ENCODE measurements around the gene FILIP1. TPM values are rescaled to one million over a fixed set of nuclear protein-coding genes. Genes with fewer than 3 reads are reported as not detected.

FILIP1 gene
- total RNA-seq, 2 donors from 2014 or later = not detected

GRCh38 chr6:75504465-75505222 is 11.0 kb upstream of the FILIP1 start:
- DNase-seq (ENCODE audit: low spot score) = no peak
- Mint-ChIP-seq H3K4me1 (ENCODE audit: low read depth in 2 of 2) (no peaks in the 10 kb centered on the region), H3K9me3 (no peaks in the 10 kb centered on the region), H3K4me3 (no peak overlapping the region), H3K36me3 (no peaks in the 10 kb centered on the region), H3K27ac (no peak overlapping the region), H3K27me3 (peaks cover 0 to 3% of the 10 kb centered on the region in 2 donors)
- no peak for ATAC-seq

- Mint-ChIP-seq H3K27me3 (no peaks in the 10 kb centered on the region), H3K27ac (no peak overlapping the region), H3K4me3 (no peak overlapping the region), H3K4me1 (ENCODE audit: low read depth in 2 of 2) (no peaks in the 10 kb centered on the region), H3K9me3 (no peaks in the 10 kb centered on the region), H3K36me3 (no peaks in the 10 kb centered on the region)
- no peak for DNase-seq (ENCODE audit: low spot score)
- no peak for ATAC-seq
These were observed 9.7 kb upstream of the FILIP1 start for GRCh38 chr6:75503291-75503690.

DNA sequence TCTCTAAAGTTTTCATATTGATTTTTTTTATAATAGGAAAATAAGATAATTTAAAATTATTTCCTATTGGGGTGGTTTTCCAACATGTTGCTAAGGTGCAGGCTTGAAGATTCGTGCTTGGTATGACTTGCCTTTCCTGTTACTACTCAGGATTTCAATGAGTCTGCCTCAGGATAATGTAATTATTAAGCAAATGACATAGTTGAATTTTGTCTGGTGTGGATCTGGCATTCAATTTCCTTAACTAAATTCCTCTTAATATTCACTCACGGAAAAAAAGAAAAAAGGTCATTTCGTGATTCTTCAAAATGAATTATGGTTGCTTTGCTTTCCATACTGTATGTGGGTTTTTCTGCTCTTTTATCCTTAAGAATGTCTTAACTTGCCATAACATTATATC is 9.3 kb upstream of the FILIP1 start:
- Mint-ChIP-seq H3K36me3 (no peaks in the 10 kb centered on the region), H3K4me3 (no peak overlapping the region), H3K4me1 (ENCODE audit: low read depth in 2 of 2) (no peaks in the 10 kb centered on the region), H3K9me3 (no peaks in the 10 kb centered on the region), H3K27me3 (no peaks in the 10 kb centered on the region), H3K27ac (no peak overlapping the region)
- ATAC-seq (no peak), DNase-seq (ENCODE audit: low spot score) (no peak)

DNA sequence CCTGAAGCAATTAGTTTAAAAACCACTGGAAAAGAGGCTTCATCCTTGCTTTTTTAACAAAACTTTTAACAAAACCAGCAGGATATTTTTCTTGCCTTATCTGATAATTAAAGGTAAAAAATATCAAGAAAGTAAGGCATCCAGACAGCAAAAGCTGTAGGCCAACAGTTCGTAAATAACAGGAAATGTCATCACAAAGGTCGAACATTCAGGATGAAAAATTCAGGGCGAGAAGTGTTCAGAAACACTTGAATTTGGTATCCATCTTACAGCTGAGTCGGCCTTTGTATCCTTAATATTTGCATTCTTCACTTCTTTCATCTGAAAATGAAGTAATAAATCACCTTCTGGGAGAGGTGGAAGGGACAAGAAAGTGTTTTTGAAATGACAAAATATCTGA is 8.2 kb upstream of the FILIP1 start:
- Mint-ChIP-seq H3K4me3 (no peak overlapping the region), H3K27ac (no peak overlapping the region), H3K27me3 (no peaks in the 10 kb centered on the region), H3K9me3 (no peaks in the 10 kb centered on the region), H3K4me1 (ENCODE audit: low read depth in 2 of 2) (no peaks in the 10 kb centered on the region), H3K36me3 (no peaks in the 10 kb centered on the region)
- ATAC-seq = no peak
- no peak for DNase-seq (ENCODE audit: low spot score)

DNA sequence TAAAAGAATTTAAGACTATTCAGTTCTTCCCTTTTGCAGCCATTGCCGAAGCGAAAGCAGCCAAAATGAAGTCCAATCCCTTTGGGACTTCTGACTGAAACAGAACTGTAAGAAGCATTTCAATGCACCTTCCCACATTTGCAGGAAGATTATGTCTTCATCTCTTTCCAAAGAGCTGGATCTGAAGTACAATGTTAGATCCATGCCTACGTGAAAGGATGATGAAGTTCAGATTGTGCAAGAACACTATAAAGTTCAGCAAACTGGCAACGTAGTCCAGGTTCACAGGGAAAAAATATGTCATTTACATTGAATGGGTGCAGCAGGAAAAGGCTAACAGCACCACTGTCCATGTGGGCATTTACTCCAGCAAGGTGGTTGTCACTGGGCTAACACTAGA is 6.0 kb upstream of the FILIP1 start:
- H3K9me3 Mint-ChIP-seq = no peaks in the 10 kb centered on the region
- peaks cover 3 to 14% of the 10 kb centered on the region in 2 donors for H3K4me1 Mint-ChIP-seq (ENCODE audit: low read depth in 2 of 2)
- H3K36me3 Mint-ChIP-seq = no peaks in the 10 kb centered on the region
- no peak overlapping the region for H3K4me3 Mint-ChIP-seq
- H3K27ac Mint-ChIP-seq = no peak overlapping the region
- DNase-seq (ENCODE audit: low spot score) (no peak), ATAC-seq (no peak)
- H3K27me3 Mint-ChIP-seq = peaks cover 3 to 4% of the 10 kb centered on the region in 2 donors

DNA sequence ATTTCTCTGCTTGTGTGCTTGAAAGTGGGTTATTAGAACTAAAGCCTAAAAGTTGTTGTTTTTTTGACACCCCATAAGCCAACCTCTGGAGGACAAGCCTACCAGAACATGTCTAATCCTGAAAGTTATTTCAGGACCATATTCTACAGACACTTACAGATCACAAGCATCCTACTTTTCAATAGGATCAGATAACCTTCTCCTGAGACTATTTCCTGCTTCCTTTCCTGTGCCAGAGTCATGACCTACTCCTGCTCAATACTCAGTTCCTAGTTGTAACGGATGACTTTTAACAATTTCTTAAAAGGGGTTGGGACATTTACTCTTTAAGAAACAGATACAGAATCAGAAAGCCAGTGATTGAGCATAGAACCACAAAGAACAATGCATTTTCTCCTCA is 5.3 kb upstream of the FILIP1 start:
- no peaks in the 10 kb centered on the region for H3K36me3 Mint-ChIP-seq
- ATAC-seq (no peak), DNase-seq (ENCODE audit: low spot score) (no peak)
- H3K27ac Mint-ChIP-seq = no peak overlapping the region
- H3K9me3 Mint-ChIP-seq = no peaks in the 10 kb centered on the region
- H3K27me3 Mint-ChIP-seq = peaks cover 7 to 11% of the 10 kb centered on the region in 2 donors
- peaks cover 3 to 18% of the 10 kb centered on the region in 2 donors for H3K4me1 Mint-ChIP-seq (ENCODE audit: low read depth in 2 of 2)
- no peak overlapping the region for H3K4me3 Mint-ChIP-seq

DNA sequence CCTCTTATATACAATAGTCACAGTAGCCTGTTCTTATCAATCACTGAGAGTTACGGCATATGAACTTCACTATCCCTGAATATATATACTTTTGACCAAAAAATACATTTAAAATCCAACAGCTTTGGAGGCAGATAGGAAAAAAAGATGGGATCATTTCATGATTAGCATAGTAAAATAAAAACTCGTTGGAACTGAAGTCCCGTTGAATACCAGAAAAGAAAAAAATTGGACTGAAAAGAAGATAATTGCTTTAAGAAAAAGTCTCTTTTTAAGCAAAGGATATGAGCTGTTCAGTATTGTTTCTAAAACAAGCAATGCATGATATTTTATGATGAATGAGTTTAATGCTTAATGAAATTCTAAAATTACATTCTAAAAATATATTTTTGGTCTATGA is 4.4 kb upstream of the FILIP1 start:
- peaks cover 3 to 18% of the 10 kb centered on the region in 2 donors for H3K4me1 Mint-ChIP-seq (ENCODE audit: low read depth in 2 of 2)

GRCh38 chr6:75495011-75495410 is 1.4 kb upstream of the FILIP1 start:
- Mint-ChIP-seq H3K4me3 (no peak overlapping the region), H3K27me3 (peaks cover 11 to 17% of the 10 kb centered on the region in 2 donors)

More for the DNA sequence above, 4.4 kb upstream of the FILIP1 start:
- Mint-ChIP-seq H3K36me3 (no peaks in the 10 kb centered on the region), H3K27ac (no peak overlapping the region), H3K4me3 (no peak overlapping the region), H3K9me3 (no peaks in the 10 kb centered on the region), H3K27me3 (peaks cover 8 to 11% of the 10 kb centered on the region in 2 donors)
- DNase-seq (ENCODE audit: low spot score) (no peak), ATAC-seq (no peak)

GRCh38 chr6:75494290-75494689 is 690 bp upstream of the FILIP1 start:
- Mint-ChIP-seq H3K27me3 (peaks cover 11 to 17% of the 10 kb centered on the region in 2 donors), H3K27ac (peak overlapping the region in 1 of 2 donors; percentile 62), H3K4me1 (ENCODE audit: low read depth in 2 of 2) (peaks cover 3 to 18% of the 10 kb centered on the region in 2 donors), H3K36me3 (no peaks in the 10 kb centered on the region), H3K9me3 (no peaks in the 10 kb centered on the region), H3K4me3 (no peak overlapping the region)
- ATAC-seq = no peak
- DNase-seq (ENCODE audit: low spot score) = no peak

More at GRCh38 chr6:75495011-75495410, 1.4 kb upstream of the FILIP1 start:
- Mint-ChIP-seq H3K27ac (peak overlapping the region in 1 of 2 donors; percentile 62), H3K36me3 (no peaks in the 10 kb centered on the region), H3K4me1 (ENCODE audit: low read depth in 2 of 2) (peaks cover 3 to 18% of the 10 kb centered on the region in 2 donors), H3K9me3 (no peaks in the 10 kb centered on the region)
- DNase-seq (ENCODE audit: low spot score) (no peak), ATAC-seq (no peak)

DNA sequence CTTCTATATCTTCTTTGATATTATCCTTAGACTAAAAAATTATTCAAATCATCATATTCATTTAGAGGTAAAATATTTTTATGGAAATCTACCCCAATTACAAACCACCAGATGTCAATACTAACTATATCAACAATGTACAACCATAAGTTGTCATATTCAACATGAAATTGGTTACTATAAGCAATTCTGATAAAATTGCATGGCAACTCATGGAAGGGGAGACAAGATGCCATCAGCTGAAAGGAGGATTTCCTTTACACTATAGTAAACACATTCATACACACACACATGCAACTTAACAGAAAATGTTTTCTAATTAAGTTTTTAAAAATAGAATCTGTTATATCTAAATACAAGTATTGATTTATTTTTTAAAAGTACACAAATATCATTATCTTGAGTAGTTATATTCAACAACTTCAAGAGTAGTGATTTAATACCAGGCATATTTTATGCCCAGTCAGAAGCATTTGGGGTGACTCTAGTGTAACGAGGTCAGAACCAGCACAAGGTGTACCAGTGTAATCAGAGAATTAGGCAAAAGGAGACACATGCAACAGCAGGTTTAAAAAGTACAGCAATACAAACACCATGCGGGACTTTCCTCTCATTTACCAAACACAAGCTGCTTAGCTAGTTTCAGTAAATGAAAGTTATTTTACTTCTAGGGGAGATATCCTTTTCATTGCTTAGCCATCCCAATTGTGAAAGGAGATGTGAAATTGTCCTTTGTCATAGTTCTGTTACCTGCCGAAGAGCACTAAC is 1.0 kb downstream of the FILIP1 start:
- ATAC-seq (no peak), DNase-seq (ENCODE audit: low spot score) (no peak)
- Mint-ChIP-seq H3K4me3 (no peak overlapping the region), H3K4me1 (ENCODE audit: low read depth in 2 of 2) (peaks cover 3 to 18% of the 10 kb centered on the region in 2 donors), H3K27me3 (peaks cover 11 to 17% of the 10 kb centered on the region in 2 donors), H3K9me3 (no peaks in the 10 kb centered on the region), H3K36me3 (no peaks in the 10 kb centered on the region), H3K27ac (no peak overlapping the region)

DNA sequence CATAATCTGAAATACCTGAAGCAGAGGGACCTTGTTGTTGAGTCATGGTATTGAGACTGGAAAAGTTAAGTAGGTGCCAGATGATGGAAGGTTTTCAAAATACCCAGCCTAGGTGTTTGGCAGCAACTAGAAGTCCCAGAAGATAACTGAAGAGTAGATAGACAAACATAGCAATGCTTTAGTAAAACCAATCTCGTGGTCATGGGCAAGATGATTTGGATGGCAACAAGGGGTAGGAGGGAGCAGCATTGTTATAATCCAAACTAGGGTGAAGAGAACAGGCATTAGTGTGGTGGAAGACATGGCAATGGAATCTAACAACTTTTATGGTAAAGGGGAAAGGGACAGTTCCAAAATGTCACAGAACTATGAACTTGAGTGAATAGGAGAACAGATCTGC is 2.3 kb downstream of the FILIP1 start:
- H3K4me1 Mint-ChIP-seq (ENCODE audit: low read depth in 2 of 2) = peaks cover 3 to 18% of the 10 kb centered on the region in 2 donors
- no peaks in the 10 kb centered on the region for H3K9me3 Mint-ChIP-seq
- H3K4me3 Mint-ChIP-seq = no peak overlapping the region
- no peak overlapping the region for H3K27ac Mint-ChIP-seq
- H3K27me3 Mint-ChIP-seq = peaks cover 11 to 17% of the 10 kb centered on the region in 2 donors
- no peak for ATAC-seq
- H3K36me3 Mint-ChIP-seq = no peaks in the 10 kb centered on the region
- DNase-seq (ENCODE audit: low spot score) = no peak

DNA sequence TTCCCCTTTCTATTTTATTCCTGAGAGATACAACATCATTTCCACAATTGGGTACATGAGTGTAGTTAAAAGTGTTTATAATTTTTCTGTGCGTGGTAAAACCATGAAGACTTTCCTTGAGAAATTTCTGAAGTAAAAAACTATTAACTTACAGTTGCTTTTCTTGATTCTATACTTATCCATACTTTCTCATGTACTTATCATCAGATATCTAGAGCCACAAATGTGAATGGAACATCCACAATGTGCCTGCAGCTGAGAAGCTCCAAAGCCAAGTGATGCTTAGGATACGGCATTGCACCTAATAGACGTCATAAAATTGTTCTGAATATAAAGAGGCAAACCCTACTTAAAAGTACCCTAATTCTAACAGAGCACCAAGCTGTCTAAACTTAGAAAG is 2.9 kb downstream of the FILIP1 start:
- Mint-ChIP-seq H3K4me3 (no peak overlapping the region), H3K27me3 (peaks cover 11 to 16% of the 10 kb centered on the region in 2 donors), H3K27ac (no peak overlapping the region), H3K36me3 (no peaks in the 10 kb centered on the region), H3K9me3 (peaks cover 3% of the 10 kb centered on the region), H3K4me1 (ENCODE audit: low read depth in 2 of 2) (peaks cover 0 to 13% of the 10 kb centered on the region in 2 donors)
- ATAC-seq = no peak
- DNase-seq (ENCODE audit: low spot score) = no peak

GRCh38 chr6:75489025-75489424 is 4.6 kb downstream of the FILIP1 start:
- no peak overlapping the region for H3K4me3 Mint-ChIP-seq
- H3K9me3 Mint-ChIP-seq = peaks cover 3% of the 10 kb centered on the region
- H3K27ac Mint-ChIP-seq = no peak overlapping the region
- no peak for DNase-seq (ENCODE audit: low spot score)
- peaks cover 2 to 12% of the 10 kb centered on the region in 2 donors for H3K27me3 Mint-ChIP-seq
- no peak for ATAC-seq
- no peaks in the 10 kb centered on the region for H3K36me3 Mint-ChIP-seq
- no peaks in the 10 kb centered on the region for H3K4me1 Mint-ChIP-seq (ENCODE audit: low read depth in 2 of 2)

GRCh38 chr6:75488033-75488432 is 5.6 kb downstream of the FILIP1 start:
- Mint-ChIP-seq H3K36me3 (no peaks in the 10 kb centered on the region), H3K9me3 (peaks cover 3% of the 10 kb centered on the region), H3K27me3 (peaks cover 4 to 11% of the 10 kb centered on the region in 2 donors), H3K4me3 (no peak overlapping the region), H3K27ac (peak overlapping the region in 1 of 2 donors; percentile 42), H3K4me1 (ENCODE audit: low read depth in 2 of 2) (no peaks in the 10 kb centered on the region)
- DNase-seq (ENCODE audit: low spot score) (no peak), ATAC-seq (no peak)

All from natural killer cell treated with Interleukin-12 subunit alpha and Interleukin-12 subunit beta and Interleukin-15 and Interleukin-18, amount 100 ng/mL, for 72 hours (primary cell).